MCF 10A (cell line): Measurements from ENCODE around the gene PRELID3B. TPM values are rescaled to one million over a fixed set of nuclear protein-coding genes. Genes with fewer than 3 reads are reported as not detected.
"Not testable (repeated sequence)": the region's sequence is repeated elsewhere in the genome, so short reads cannot be mapped to it uniquely, and the experiment has no call there.

Experiments
- BruUV-seq: library from RNA; stranded (reverse); fragments of 400-500 nt; replicated peaks from 2 replicates; lab custom pipeline; 2021; lab: Mats Ljungman, UMichigan
- CTCF ChIA-PET: fragments of 300-600 bp; sonication (Branson Sonifier 250); formaldehyde crosslinking; extraction: SDS; loops from one replicate; lab custom pipeline; 2021; ENCODE audit warnings: antibody characterized with exemption, inconsistent platforms; lab: Yijun Ruan, JAX
- POLR2A ChIA-PET: fragments of 300-600, 350-650 bp; sonication (Branson Sonifier 250); formaldehyde crosslinking; extraction: SDS; loops from one replicate; lab custom pipeline; 2020; ENCODE audit warnings: antibody characterized with exemption, inconsistent platforms; lab: Yijun Ruan, JAX
- DNase-seq: peaks from one replicate; pipeline ENCODE4 v3.0.0-alpha.2; 2018; ENCODE audit not compliant: unreplicated experiment
- H3K27ac Mint-ChIP-seq: one replicate; pipeline ENCODE4 v1.8.0; 2022; ENCODE audit warnings: mild to moderate bottlenecking, low read depth, mixed read lengths; ENCODE audit not compliant: unreplicated experiment
- H3K27me3 Mint-ChIP-seq: one replicate; pipeline ENCODE4 v1.8.0; 2022; ENCODE audit warnings: mixed read lengths; ENCODE audit not compliant: insufficient read depth, unreplicated experiment
- H3K36me3 Mint-ChIP-seq: one replicate; pipeline ENCODE4 v1.8.0; 2022; ENCODE audit warnings: mild to moderate bottlenecking, moderate library complexity, mixed read lengths; ENCODE audit not compliant: insufficient read depth, unreplicated experiment
- H3K4me1 Mint-ChIP-seq: one replicate; pipeline ENCODE4 v1.8.0; 2022; ENCODE audit warnings: mixed read lengths; ENCODE audit not compliant: insufficient read depth, unreplicated experiment
- H3K4me3 Mint-ChIP-seq: one replicate; pipeline ENCODE4 v1.8.0; 2022; ENCODE audit warnings: mild to moderate bottlenecking, moderate library complexity, mixed read lengths; ENCODE audit not compliant: unreplicated experiment
- H3K9me3 Mint-ChIP-seq: one replicate; pipeline ENCODE4 v1.8.0; 2022; ENCODE audit warnings: mixed read lengths; ENCODE audit not compliant: unreplicated experiment
- intact Hi-C: fragments of 100-400 bp; cut with micrococcal nuclease; formaldehyde crosslinking; loops from 2 replicates; pipeline ENCODE4 v1.14.1; 2022
- total RNA-seq: library from RNA; stranded (reverse); gene quantifications from 2 replicates; pipeline ENCODE4 v1.2.3, GENCODE V29; 2022
- TF ChIP-seq, protein P1 (sequence below): fragments of 200-600 bp; IDR thresholded peaks from one replicate; pipeline ENCODE4 v1.8.0; 2022; ENCODE audit warnings: antibody characterized with exemption, mild to moderate bottlenecking; ENCODE audit not compliant: unreplicated experiment

Gene PRELID3B
- total RNA-seq, 1 experiment from 2014 or later: 197 TPM

GRCh38 chr20:59013959-59014608 is 28.5 kb downstream of the PRELID3B start:
- Mint-ChIP-seq H3K27me3 (no peaks in the 10 kb centered on the region), H3K27ac (peak overlapping the region; percentile 12), H3K4me3 (no peak overlapping the region), H3K9me3 (no peaks in the 10 kb centered on the region), H3K4me1 (peaks cover 34% of the 10 kb centered on the region), H3K36me3 (no peaks in the 10 kb centered on the region)
- DNase-seq: peak; percentile 38
- BruUV-seq: no TSS peak
- ChIA-PET CTCF (interaction anchor here (0.7 kb wide), 1 partner anchor 9 kb away, joined by 4 read pairs; no protein-coding TSS in a partner anchor), POLR2A (interaction anchor here (1.0 kb wide), 1 partner anchor 19 kb away, joined by 3 read pairs; no protein-coding TSS in a partner anchor)
- TF ChIP-seq, protein P1, sequence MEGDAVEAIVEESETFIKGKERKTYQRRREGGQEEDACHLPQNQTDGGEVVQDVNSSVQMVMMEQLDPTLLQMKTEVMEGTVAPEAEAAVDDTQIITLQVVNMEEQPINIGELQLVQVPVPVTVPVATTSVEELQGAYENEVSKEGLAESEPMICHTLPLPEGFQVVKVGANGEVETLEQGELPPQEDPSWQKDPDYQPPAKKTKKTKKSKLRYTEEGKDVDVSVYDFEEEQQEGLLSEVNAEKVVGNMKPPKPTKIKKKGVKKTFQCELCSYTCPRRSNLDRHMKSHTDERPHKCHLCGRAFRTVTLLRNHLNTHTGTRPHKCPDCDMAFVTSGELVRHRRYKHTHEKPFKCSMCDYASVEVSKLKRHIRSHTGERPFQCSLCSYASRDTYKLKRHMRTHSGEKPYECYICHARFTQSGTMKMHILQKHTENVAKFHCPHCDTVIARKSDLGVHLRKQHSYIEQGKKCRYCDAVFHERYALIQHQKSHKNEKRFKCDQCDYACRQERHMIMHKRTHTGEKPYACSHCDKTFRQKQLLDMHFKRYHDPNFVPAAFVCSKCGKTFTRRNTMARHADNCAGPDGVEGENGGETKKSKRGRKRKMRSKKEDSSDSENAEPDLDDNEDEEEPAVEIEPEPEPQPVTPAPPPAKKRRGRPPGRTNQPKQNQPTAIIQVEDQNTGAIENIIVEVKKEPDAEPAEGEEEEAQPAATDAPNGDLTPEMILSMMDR: no peak
- intact Hi-C loops: no loop called here

- no TSS peak for BruUV-seq
These were observed 29.3 kb downstream of the PRELID3B start for GRCh38 chr20:59013031-59013951.

GRCh38 chr20:59011874-59012157 is 30.8 kb downstream of the PRELID3B start:
- H3K27me3 Mint-ChIP-seq, H3K27ac Mint-ChIP-seq, intact Hi-C loops: not testable (repeated sequence)

More at GRCh38 chr20:59013031-59013951, 29.3 kb downstream of the PRELID3B start:
- Mint-ChIP-seq H3K36me3 (no peaks in the 10 kb centered on the region), H3K27me3 (no peaks in the 10 kb centered on the region), H3K4me3 (no peak overlapping the region), H3K4me1 (peaks cover 34% of the 10 kb centered on the region), H3K9me3 (no peaks in the 10 kb centered on the region), H3K27ac (no peak overlapping the region)
- no peak for DNase-seq
- intact Hi-C loops: no loop called here
- TF ChIP-seq, protein P1: no peak
- ChIA-PET CTCF (interaction anchor here (0.5 kb wide), 1 partner anchor 410 kb away, joined by 3 read pairs; no protein-coding TSS in a partner anchor), POLR2A (interaction anchor here (1.0 kb wide), 1 partner anchor 20 kb away, joined by 3 read pairs; no protein-coding TSS in a partner anchor)

GRCh38 chr20:59010995-59011873 is 31.4 kb downstream of the PRELID3B start:
- intact Hi-C loops: no loop called here
- H3K4me3 Mint-ChIP-seq: no peak overlapping the region
- H3K36me3 Mint-ChIP-seq: no peaks in the 10 kb centered on the region
- CTCF ChIA-PET: interaction anchor here (0.9 to 1.4 kb wide), 4 partner anchors 9 to 121 kb away, joined by 3 read pairs; partner anchors contain the start of genes ATP5F1E and TUBB1
- POLR2A ChIA-PET: interaction anchor here (0.9 to 3.0 kb wide), 8 partner anchors 9 to 129 kb away, joined by 3 to 23 read pairs (median 7); partner anchors contain the start of genes ATP5F1E and TUBB1
- TF ChIP-seq, protein P1: no peak
- peak; percentile 59 for DNase-seq
- H3K27me3 Mint-ChIP-seq: no peaks in the 10 kb centered on the region
- BruUV-seq: no TSS peak
- peaks cover 24% of the 10 kb centered on the region for H3K4me1 Mint-ChIP-seq
- peak overlapping the region; percentile 58 for H3K27ac Mint-ChIP-seq
- H3K9me3 Mint-ChIP-seq: no peaks in the 10 kb centered on the region

More at GRCh38 chr20:59011874-59012157, 30.8 kb downstream of the PRELID3B start:
- BruUV-seq, DNase-seq, H3K36me3 Mint-ChIP-seq, CTCF ChIA-PET, H3K9me3 Mint-ChIP-seq, H3K4me3 Mint-ChIP-seq: not testable (repeated sequence)
- POLR2A ChIA-PET: interaction anchor here (0.9 to 3.0 kb wide), 4 partner anchors 9 to 30 kb away, joined by 3 to 23 read pairs (median 14); partner anchors contain the start of genes ATP5F1E and TUBB1
- H3K4me1 Mint-ChIP-seq: peaks cover 30% of the 10 kb centered on the region
